Activated T-cell treated with anti-CD3 and anti-CD28 coated beads, Interleukin-2, amount 50 U/mL, for 4 hours (primary cell): ENCODE data around the gene FCGR1A. TPM values are rescaled to one million over a fixed set of nuclear protein-coding genes. Genes with fewer than 3 reads are reported as not detected.
A peak's percentile ranks its signal among the peaks of the same experiment; 100 is the strongest.
"Not testable (repeated sequence)": the region's sequence is repeated elsewhere in the genome, so short reads cannot be mapped to it uniquely, and the experiment has no call there.

Experiments
- ATAC-seq, 2 donors: fragments of 200-7000 bp; cut with Tn5 transposase; one replicate each; pipeline ENCODE4 v1.10.0; 2021
- DNase-seq: peaks from one replicate; pipeline ENCODE4 v3.0.0-alpha.2; 2020
- H3K27me3 Mint-ChIP-seq: one replicate; pipeline ENCODE4 v1.8.0; 2021; ENCODE audit warnings: low read depth, mixed read lengths
- H3K36me3 Mint-ChIP-seq: one replicate; pipeline ENCODE4 v1.8.0; 2022; ENCODE audit warnings: mixed read lengths; ENCODE audit not compliant: insufficient read depth
- H3K4me1 Mint-ChIP-seq: one replicate; pipeline ENCODE4 v1.8.0; 2021; ENCODE audit warnings: low read depth, mixed read lengths
- H3K4me3 Mint-ChIP-seq: one replicate; pipeline ENCODE4 v1.8.0; 2021; ENCODE audit warnings: mild to moderate bottlenecking, moderate library complexity, mixed read lengths
- H3K9me3 Mint-ChIP-seq: one replicate; pipeline ENCODE4 v1.8.0; 2021; ENCODE audit warnings: mixed read lengths
- total RNA-seq, 3 donors: library from RNA; stranded (reverse); gene quantifications; one replicate each; pipeline ENCODE4 v1.2.1, GENCODE V29; 2021

The FCGR1A gene
- total RNA-seq, 3 donors from 2014 or later: not detected

DNA sequence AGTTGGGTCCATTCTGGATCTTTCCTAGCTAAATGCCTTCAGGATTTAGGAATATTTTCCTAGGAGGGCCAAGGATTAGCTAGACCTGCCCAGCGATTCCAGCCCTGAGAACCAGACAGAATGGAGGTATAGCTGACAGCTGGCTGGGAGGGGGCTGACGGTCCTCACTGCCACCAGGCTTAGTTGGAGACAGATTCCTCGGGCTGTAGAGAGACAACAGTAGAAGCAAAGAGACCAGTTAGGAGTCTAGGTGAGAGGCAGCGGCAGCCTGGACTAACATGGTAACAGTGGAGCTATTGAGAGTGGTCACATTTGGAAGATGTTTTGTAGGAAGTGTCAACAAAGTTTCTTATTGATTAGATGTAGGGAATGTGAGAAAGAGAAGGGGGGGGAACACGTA lies 11.4 kb downstream of the FCGR1A start:
- H3K27me3 Mint-ChIP-seq, ATAC-seq, DNase-seq, H3K4me1 Mint-ChIP-seq, H3K4me3 Mint-ChIP-seq, H3K9me3 Mint-ChIP-seq, H3K36me3 Mint-ChIP-seq: not testable (repeated sequence)

DNA sequence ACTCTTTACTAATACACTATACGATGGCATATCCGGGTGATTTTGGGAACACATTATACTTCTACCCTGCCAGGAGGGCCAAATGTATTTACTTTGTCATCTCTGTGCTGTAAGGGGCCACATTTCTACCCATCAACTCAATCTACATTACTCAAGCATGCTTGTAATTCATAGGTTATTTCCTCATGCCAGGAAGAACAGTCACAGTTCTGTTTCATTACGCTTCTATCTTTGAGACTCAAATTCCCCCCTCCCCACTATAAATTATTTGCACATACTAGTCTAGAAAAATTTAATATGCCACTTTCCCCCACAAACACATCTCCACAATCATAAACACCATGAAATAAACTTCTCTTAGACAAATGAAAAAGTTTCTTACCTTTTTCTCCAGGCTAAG lies 19.1 kb downstream of the FCGR1A start:
- not testable (repeated sequence) for H3K27me3 Mint-ChIP-seq, H3K4me3 Mint-ChIP-seq, H3K9me3 Mint-ChIP-seq, DNase-seq, H3K4me1 Mint-ChIP-seq, ATAC-seq, H3K36me3 Mint-ChIP-seq

GRCh38 chr1:149804417-149805080 lies 22.1 kb downstream of the FCGR1A start:
- DNase-seq, H3K36me3 Mint-ChIP-seq, H3K9me3 Mint-ChIP-seq, H3K4me1 Mint-ChIP-seq, H3K4me3 Mint-ChIP-seq, ATAC-seq, H3K27me3 Mint-ChIP-seq: not testable (repeated sequence)

DNA sequence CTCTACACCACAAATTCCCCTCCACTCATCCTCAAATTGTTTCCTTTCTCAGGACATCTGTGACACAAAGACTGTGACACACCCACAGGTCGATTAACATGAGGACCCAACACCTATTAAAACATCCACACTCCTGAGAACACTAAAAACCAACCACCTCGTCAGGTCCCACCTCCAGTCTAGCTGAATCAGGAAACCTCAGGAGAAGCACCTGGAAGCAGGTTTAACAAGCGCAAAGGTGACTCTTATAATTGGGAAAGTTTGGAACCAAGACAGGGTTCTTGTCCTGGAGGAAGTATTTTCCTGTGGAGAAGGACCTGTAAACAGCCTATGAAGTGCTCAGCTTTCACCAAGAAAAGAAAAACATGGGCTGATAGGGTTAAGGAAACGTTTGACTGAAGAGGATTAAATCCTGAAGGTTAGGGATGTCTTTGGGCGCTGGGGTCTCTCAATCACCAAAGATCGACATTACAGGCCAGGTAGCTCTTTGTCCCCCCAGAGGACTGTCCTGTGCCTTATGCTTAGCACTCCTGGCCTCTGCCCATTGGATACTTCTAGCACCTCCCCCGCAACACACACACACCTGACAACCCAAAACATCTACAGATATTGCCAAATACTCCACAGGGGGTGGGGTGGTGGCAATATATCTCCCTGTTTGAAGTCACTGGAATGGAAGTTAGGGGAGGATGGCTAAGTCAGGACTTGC lies 28.4 kb downstream of the FCGR1A start:
- H3K27me3 Mint-ChIP-seq, ATAC-seq, H3K4me1 Mint-ChIP-seq, H3K9me3 Mint-ChIP-seq, H3K36me3 Mint-ChIP-seq, DNase-seq: not testable (repeated sequence)
- H3K4me3 Mint-ChIP-seq: peak overlapping the region; percentile 47

DNA sequence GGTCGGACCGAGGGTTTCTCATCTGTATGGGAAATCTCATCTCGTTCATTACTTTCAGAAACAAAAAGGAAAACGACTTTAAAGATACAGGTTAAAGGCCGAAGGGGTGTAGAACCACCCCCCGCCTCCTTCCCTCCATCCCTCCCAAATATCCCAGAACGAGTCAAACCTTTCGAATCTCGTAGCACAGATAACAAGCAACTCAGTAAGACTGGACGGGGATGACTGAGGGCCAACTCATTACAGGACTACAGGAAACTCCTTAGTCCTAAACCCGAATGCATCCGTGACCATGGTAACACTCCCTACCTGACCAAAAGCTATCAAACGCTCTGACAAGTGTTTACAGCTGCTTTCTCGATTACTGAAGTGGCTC lies 29.0 kb downstream of the FCGR1A start:
- H3K9me3 Mint-ChIP-seq, DNase-seq, H3K4me1 Mint-ChIP-seq, H3K27me3 Mint-ChIP-seq, H3K36me3 Mint-ChIP-seq: not testable (repeated sequence)
- H3K4me3 Mint-ChIP-seq: peak overlapping the region; percentile 88
- ATAC-seq: peak; percentile 25 to 28

DNA sequence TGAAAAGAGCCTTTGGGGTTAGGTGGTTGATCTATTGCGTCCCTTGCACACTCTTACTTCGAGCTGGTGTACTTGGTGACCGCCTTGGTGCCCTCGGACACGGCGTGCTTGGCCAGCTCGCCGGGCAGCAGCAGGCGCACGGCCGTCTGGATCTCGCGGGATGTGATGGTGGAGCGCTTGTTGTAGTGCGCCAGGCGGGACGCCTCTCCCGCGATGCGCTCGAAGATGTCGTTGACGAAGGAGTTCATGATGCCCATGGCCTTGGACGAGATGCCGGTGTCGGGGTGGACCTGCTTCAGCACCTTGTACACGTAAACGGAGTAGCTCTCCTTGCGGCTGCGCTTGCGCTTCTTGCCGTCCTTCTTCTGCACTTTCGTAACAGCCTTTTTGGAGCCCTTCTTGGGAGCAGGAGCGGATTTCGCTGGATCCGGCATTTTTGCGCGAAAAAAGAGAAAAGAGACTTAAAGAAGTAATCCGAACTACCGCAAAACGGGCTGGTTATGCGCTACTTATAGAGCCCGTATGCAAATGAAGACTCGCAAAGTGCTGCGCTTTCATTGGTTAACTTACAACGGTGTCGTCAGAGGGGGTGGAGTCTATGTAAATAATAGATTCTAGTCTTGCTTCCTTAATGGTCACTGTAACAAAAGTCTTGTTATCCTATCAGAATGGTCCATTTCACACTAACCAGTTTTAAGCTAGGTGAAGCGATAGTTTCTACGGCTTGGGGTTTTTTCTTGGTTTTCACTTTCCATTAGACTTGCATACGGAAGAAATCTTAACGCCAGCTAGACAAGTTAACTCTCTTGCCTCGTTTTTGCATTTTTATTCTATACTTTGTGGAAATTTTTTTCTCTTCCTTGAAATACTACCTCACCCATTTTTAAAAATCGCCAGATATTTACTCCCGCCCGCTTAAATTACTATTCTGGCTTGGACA lies 29.7 kb downstream of the FCGR1A start:
- H3K9me3 Mint-ChIP-seq, H3K4me1 Mint-ChIP-seq, H3K36me3 Mint-ChIP-seq, H3K27me3 Mint-ChIP-seq: not testable (repeated sequence)
- peak overlapping the region; percentile 88 for H3K4me3 Mint-ChIP-seq
- DNase-seq (peak; percentile 71), ATAC-seq (peak; percentile 88 to 91)

- peak overlapping the region; percentile 88 for H3K4me3 Mint-ChIP-seq
- not testable (repeated sequence) for H3K36me3 Mint-ChIP-seq, H3K4me1 Mint-ChIP-seq, H3K27me3 Mint-ChIP-seq, H3K9me3 Mint-ChIP-seq
- ATAC-seq: peak; percentile 44 to 47
- peak; percentile 43 for DNase-seq
Observed at GRCh38 chr1:149812893-149813801, 30.7 kb downstream of the FCGR1A start.

GRCh38 chr1:149820387-149820786 lies 37.9 kb downstream of the FCGR1A start:
- ATAC-seq, H3K4me1 Mint-ChIP-seq, H3K9me3 Mint-ChIP-seq, H3K27me3 Mint-ChIP-seq, H3K4me3 Mint-ChIP-seq, DNase-seq, H3K36me3 Mint-ChIP-seq: not testable (repeated sequence)

DNA sequence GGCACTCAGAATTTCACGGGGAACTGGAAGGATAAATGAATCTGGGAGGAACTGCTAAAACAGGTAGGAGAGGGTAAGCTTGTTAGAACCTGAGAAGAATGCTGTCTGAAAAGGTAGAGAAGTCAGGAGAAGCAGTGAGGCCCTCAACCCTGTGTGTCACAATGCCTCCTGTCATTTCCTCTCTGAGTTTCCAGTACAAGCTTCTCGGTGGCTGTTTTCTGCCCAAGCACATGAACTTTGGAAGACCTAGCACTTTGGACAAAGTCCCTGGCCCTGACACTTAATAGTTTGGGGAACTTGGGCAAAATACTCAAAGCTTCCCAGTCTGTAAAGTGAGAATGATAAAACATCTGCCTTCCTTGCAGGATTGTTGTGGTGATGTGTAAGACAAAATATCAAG lies 44.1 kb downstream of the FCGR1A start:
- not testable (repeated sequence) for H3K4me1 Mint-ChIP-seq, H3K36me3 Mint-ChIP-seq, H3K9me3 Mint-ChIP-seq, ATAC-seq, H3K4me3 Mint-ChIP-seq, DNase-seq, H3K27me3 Mint-ChIP-seq

DNA sequence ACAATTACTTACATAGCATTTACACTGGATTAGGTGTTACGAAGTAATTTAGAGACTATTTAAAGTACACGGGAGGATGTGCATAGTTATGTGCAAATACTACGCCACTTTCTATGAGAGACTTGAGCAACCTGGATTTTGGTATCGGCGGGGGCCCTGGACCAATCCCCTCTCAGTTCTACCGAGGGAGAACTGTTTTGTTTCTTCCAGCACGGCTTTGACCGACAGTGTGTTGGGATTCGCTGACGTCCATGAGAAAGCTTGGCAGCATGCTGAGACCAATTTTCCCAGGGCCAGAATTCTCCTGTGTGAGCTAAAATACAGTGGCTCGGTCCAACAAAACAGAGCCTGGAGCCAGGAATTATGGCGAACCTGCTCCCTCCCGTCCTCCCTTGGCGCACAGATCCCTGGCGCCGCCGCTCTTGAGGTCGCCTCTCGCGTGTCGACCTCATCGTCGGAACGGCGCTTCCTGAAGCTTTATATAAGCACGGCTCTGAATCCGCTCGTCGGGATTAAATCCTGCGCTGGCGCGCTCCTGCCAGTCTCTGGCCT lies 49.3 kb downstream of the FCGR1A start:
- ATAC-seq: peak; percentile 3 to 9
- not testable (repeated sequence) for H3K27me3 Mint-ChIP-seq, H3K9me3 Mint-ChIP-seq, H3K4me1 Mint-ChIP-seq, H3K4me3 Mint-ChIP-seq, DNase-seq, H3K36me3 Mint-ChIP-seq

DNA sequence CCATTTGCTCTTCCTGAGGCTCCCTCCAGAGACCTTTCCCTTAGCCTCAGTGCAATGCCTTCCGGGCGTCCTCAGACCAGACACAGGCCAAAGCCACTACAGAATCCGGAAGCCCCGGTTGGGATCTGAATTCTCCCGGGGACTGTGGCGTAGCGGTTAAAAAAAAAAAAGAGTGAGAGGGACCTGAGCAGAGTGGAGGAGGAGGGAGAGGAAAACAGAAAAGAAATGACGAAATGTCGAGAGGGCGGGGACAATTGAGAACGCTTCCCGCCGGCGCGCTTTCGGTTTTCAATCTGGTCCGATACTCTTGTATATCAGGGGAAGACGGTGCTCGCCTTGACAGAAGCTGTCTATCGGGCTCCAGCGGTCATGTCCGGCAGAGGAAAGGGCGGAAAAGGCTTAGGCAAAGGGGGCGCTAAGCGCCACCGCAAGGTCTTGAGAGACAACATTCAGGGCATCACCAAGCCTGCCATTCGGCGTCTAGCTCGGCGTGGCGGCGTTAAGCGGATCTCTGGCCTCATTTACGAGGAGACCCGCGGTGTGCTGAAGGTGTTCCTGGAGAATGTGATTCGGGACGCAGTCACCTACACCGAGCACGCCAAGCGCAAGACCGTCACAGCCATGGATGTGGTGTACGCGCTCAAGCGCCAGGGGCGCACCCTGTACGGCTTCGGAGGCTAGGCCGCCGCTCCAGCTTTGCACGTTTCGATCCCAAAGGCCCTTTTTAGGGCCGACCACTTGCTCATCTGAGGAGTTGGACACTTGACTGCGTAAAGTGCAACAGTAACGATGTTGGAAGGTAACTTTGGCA lies 50.0 kb downstream of the FCGR1A start:
- not testable (repeated sequence) for H3K4me3 Mint-ChIP-seq, H3K36me3 Mint-ChIP-seq
- peak; percentile 87 to 90 for ATAC-seq

DNA sequence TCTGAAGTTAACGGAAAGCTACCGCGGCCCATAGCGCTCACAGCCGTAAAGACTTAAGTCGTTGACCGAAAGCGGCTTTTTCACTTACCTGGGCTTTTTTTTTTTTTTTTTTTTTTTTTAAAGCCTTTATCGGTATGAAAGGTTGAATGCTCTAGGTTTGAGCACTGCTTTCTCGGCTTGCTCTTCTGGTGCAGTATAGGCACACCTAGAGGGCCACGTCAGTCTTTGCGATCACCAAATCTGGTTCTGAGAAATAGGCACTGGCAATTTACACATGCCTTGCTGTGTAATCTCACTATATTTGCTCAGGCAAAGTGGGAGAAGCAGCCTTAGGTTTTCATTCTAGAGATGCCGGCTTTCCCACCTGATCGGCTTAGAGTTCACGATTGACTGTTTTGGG lies 50.6 kb downstream of the FCGR1A start:
- H3K4me1 Mint-ChIP-seq, DNase-seq, H3K36me3 Mint-ChIP-seq, H3K27me3 Mint-ChIP-seq, H3K4me3 Mint-ChIP-seq, H3K9me3 Mint-ChIP-seq: not testable (repeated sequence)
- peak; percentile 17 to 22 for ATAC-seq

More for the DNA sequence above, 50.0 kb downstream of the FCGR1A start:
- not testable (repeated sequence) for H3K9me3 Mint-ChIP-seq, H3K27me3 Mint-ChIP-seq, H3K4me1 Mint-ChIP-seq, DNase-seq

DNA sequence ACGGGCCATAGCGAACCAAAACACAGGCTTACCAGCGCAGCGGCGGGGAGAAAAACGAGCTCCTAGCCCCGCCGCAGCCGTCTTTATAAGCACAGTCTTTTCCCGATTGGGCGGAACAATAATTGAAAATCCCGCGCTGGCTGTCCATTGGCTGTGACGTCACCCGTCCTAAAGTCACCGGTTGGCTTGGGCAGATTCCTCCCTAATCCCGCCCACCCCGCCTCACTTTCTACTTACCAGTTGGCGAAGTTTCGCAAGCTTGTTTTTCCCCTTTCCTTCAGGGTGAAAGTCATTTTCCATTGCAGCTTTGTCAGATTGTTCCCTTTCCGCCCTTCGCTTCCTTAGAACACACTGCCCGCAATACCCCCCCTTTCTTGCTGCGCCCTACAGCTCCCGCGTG lies 58.7 kb downstream of the FCGR1A start:
- H3K9me3 Mint-ChIP-seq, H3K4me3 Mint-ChIP-seq, DNase-seq, H3K36me3 Mint-ChIP-seq, H3K27me3 Mint-ChIP-seq: not testable (repeated sequence)
- peak; percentile 41 to 42 for ATAC-seq
- H3K4me1 Mint-ChIP-seq: peaks cover 20% of the 10 kb centered on the region
